ENCODE measurements around the gene TIMM17B. TPM values are rescaled to one million over a fixed set of nuclear protein-coding genes. Genes with fewer than 3 reads are reported as not detected.

The TIMM17B gene
- total and polyA plus RNA-seq, 2 experiments from 2014 or later, result 42.5 to 113 TPM

GRCh38 chrX:48852857-48853256, 44.7 kb downstream of the TIMM17B start:
- Histone ChIP-seq H3K4me3 (no peak overlapping the region), H3K9me3 (ENCODE audit: low read depth) (no peaks in the 10 kb centered on the region), H3K4me1 (ENCODE audit: insufficient read depth) (no peaks in the 10 kb centered on the region), H4K20me1 (ENCODE audit: insufficient read depth, poor library complexity, severe bottlenecking) (no peaks in the 10 kb centered on the region), H2AFZ (no peak overlapping the region), H3K9me2 (replicated peaks; ENCODE audit: insufficient read depth) (no peaks in the 10 kb centered on the region), H3K4me2 (no peak overlapping the region), H3K27ac (no peak overlapping the region), H3K27me3 (no peaks in the 10 kb centered on the region), H3K36me3 (replicated peaks; ENCODE audit: insufficient read depth, low read depth) (no peaks in the 10 kb centered on the region), H3K79me2 (no peaks in the 10 kb centered on the region)
- DNase-seq (ENCODE audit: low spot score), result no peak
- 75% methylated on average over 7 of the region's 7 CpGs for WGBS (ENCODE audit: low lambda C conversion rate, missing lambda C conversion rate)
- TF ChIP-seq CTCF (IDR thresholded peaks at IDR 0.05; ENCODE audit: poor library complexity), result no peak
- TF ChIP-seq EZH2phosphoT487 (IDR thresholded peaks at IDR 0.05; ENCODE audit: low read depth, severe bottlenecking, unreplicated experiment), result no peak
- TF ChIP-seq EZH2 (IDR thresholded peaks at IDR 0.05; ENCODE audit: borderline replicate concordance), result no peak

GRCh38 chrX:48848847-48849246, 48.7 kb downstream of the TIMM17B start:
- no peaks in the 10 kb centered on the region for H3K4me1 ChIP-seq (ENCODE audit: insufficient read depth)
- H3K9me2 ChIP-seq (replicated peaks; ENCODE audit: insufficient read depth), result no peaks in the 10 kb centered on the region
- H3K27ac ChIP-seq, result no peak overlapping the region
- no peak overlapping the region for H3K4me3 ChIP-seq
- no peaks in the 10 kb centered on the region for H3K36me3 ChIP-seq (replicated peaks; ENCODE audit: insufficient read depth, low read depth)
- no peaks in the 10 kb centered on the region for H4K20me1 ChIP-seq (ENCODE audit: insufficient read depth, poor library complexity, severe bottlenecking)
- no peaks in the 10 kb centered on the region for H3K27me3 ChIP-seq
- TF ChIP-seq CTCF (IDR thresholded peaks at IDR 0.05; ENCODE audit: poor library complexity) (no peak), EZH2phosphoT487 (IDR thresholded peaks at IDR 0.05; ENCODE audit: low read depth, severe bottlenecking, unreplicated experiment) (no peak), EZH2 (IDR thresholded peaks at IDR 0.05; ENCODE audit: borderline replicate concordance) (no peak)
- H2AFZ ChIP-seq, result no peak overlapping the region
- no peaks in the 10 kb centered on the region for H3K9me3 ChIP-seq (ENCODE audit: low read depth)
- H3K79me2 ChIP-seq, result no peaks in the 10 kb centered on the region
- no peak for DNase-seq (ENCODE audit: low spot score)
- no peak overlapping the region for H3K4me2 ChIP-seq
- WGBS (ENCODE audit: low lambda C conversion rate, missing lambda C conversion rate), result 57% methylated on average over 1 of the region's 1 CpG

Other genes with a start within 250 kb of the TIMM17B start
- 0.32 TPM in 1 of 2 replicates, not detected in the other for gene WAS, start 214.0 kb downstream of the TIMM17B start, total RNA-seq
- gene WAS, start 214.0 kb downstream of the TIMM17B start, polyA plus RNA-seq, result 0.73 and 2.4 TPM in 2 replicates
- 2.9 and 3.1 TPM in 2 replicates for gene SUV39H1, start 201.0 kb downstream of the TIMM17B start, total RNA-seq
- gene SUV39H1, start 201.0 kb downstream of the TIMM17B start, polyA plus RNA-seq, result 5.3 and 9.1 TPM in 2 replicates
- 2.4 TPM in 1 of 2 replicates, not detected in the other for gene GLOD5, start 136.0 kb downstream of the TIMM17B start, total RNA-seq
- not detected in 2 replicates for gene GLOD5, start 136.0 kb downstream of the TIMM17B start, polyA plus RNA-seq
- not detected in 2 replicates for gene GATA1, start 111.2 kb downstream of the TIMM17B start, total RNA-seq
- gene GATA1, start 111.2 kb downstream of the TIMM17B start, polyA plus RNA-seq, result 0.13 TPM in 1 of 2 replicates, not detected in the other
- 66.5 and 68.9 TPM in 2 replicates for gene HDAC6, start 95.7 kb downstream of the TIMM17B start, total RNA-seq
- 96.3 and 115 TPM in 2 replicates for gene HDAC6, start 95.7 kb downstream of the TIMM17B start, polyA plus RNA-seq
- gene ERAS, start 71.3 kb downstream of the TIMM17B start, total RNA-seq, result 0.47 TPM in 1 of 2 replicates, not detected in the other
- 0.65 TPM in 1 of 2 replicates, not detected in the other for gene ERAS, start 71.3 kb downstream of the TIMM17B start, polyA plus RNA-seq
- 39.0 and 45.8 TPM in 2 replicates for gene PCSK1N, start 62.2 kb downstream of the TIMM17B start, total RNA-seq
- 97.0 and 97.7 TPM in 2 replicates for gene PCSK1N, start 62.2 kb downstream of the TIMM17B start, polyA plus RNA-seq
- gene PQBP1, start 162 bp upstream of the TIMM17B start, total RNA-seq, result 33.8 and 35.3 TPM in 2 replicates
- 82.9 and 87.6 TPM in 2 replicates for gene PQBP1, start 162 bp upstream of the TIMM17B start, polyA plus RNA-seq
- gene SLC35A2, start 13.9 kb upstream of the TIMM17B start, total RNA-seq, result 40.8 and 49.5 TPM in 2 replicates
- gene SLC35A2, start 13.9 kb upstream of the TIMM17B start, polyA plus RNA-seq, result 82.4 and 95.9 TPM in 2 replicates
- 7.0 and 11.5 TPM in 2 replicates for gene PIM2, start 21.3 kb upstream of the TIMM17B start, total RNA-seq
- gene PIM2, start 21.3 kb upstream of the TIMM17B start, polyA plus RNA-seq, result 16.8 and 17.2 TPM in 2 replicates
- gene OTUD5, start 59.8 kb upstream of the TIMM17B start, total RNA-seq, result 27.7 and 32.5 TPM in 2 replicates
- gene OTUD5, start 59.8 kb upstream of the TIMM17B start, polyA plus RNA-seq, result 49.9 and 51.2 TPM in 2 replicates
- 0.64 and 0.87 TPM in 2 replicates for gene KCND1, start 74.1 kb upstream of the TIMM17B start, total RNA-seq
- gene KCND1, start 74.1 kb upstream of the TIMM17B start, polyA plus RNA-seq, result 2.0 and 3.2 TPM in 2 replicates
- gene GRIPAP1, start 104.5 kb upstream of the TIMM17B start, total RNA-seq, result 17.8 and 20.2 TPM in 2 replicates
- gene GRIPAP1, start 104.5 kb upstream of the TIMM17B start, polyA plus RNA-seq, result 30.6 and 31.4 TPM in 2 replicates
- 37.0 and 38.3 TPM in 2 replicates for gene TFE3, start 145.6 kb upstream of the TIMM17B start, total RNA-seq
- gene TFE3, start 145.6 kb upstream of the TIMM17B start, polyA plus RNA-seq, result 59.8 and 80.0 TPM in 2 replicates
- 5.1 and 7.0 TPM in 2 replicates for gene CCDC120, start 161.2 kb upstream of the TIMM17B start, total RNA-seq
- 19.1 and 19.3 TPM in 2 replicates for gene CCDC120, start 161.2 kb upstream of the TIMM17B start, polyA plus RNA-seq
- 4.1 and 6.7 TPM in 2 replicates for gene PRAF2, start 176.2 kb upstream of the TIMM17B start, total RNA-seq
- 59.7 and 76.9 TPM in 2 replicates for gene PRAF2, start 176.2 kb upstream of the TIMM17B start, polyA plus RNA-seq
- gene WDR45, start 182.1 kb upstream of the TIMM17B start, total RNA-seq, result 59.6 and 69.5 TPM in 2 replicates
- 67.7 and 74.7 TPM in 2 replicates for gene WDR45, start 182.1 kb upstream of the TIMM17B start, polyA plus RNA-seq
- 23.1 and 26.4 TPM in 2 replicates for gene GPKOW, start 226.0 kb upstream of the TIMM17B start, total RNA-seq
- 22.5 and 22.7 TPM in 2 replicates for gene GPKOW, start 226.0 kb upstream of the TIMM17B start, polyA plus RNA-seq